ENCODE data around the gene NT5C1A.

The NT5C1A gene

DNA sequence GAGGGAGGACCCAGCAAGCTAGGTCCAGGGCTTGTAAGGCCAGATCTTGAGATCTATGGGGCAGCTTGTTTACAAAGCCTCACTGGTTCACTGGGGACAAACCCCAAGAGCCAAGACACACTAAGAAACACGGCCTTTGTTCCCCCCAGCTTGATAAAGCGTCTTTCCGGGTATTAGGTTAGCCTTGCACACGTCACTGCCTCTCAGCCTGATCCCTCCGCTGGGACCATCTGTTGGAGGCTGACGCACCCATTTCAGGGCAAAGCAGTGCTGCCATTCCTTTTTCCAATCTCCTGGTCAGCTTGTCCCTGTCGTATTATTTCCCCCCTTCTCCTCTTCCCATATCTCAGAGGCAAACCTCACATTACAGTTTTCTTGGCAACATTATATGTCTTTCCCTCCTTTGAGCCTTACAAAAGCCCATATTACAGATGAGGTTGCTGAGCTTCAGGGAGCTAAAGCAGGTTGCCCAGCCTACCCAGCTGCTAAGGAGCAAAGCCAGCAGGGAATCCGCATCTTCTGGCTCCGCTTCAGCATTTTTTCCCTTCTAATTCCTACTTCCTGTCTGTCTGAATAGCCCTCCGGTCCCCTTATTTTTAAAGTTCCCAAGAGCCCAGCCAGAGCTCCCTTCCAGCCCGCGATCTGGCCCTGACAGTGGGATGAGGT is 36.6 kb downstream of the NT5C1A start:
- H3K27ac ChIP-seq (ENCODE audit: low read depth in 2 of 2, low read length in 2 of 2), result no peak overlapping the region
- H3K27me3 ChIP-seq (ENCODE audit: control insufficient read depth in 2 of 2, insufficient read depth in 2 of 2, low read length in 2 of 2), result peaks cover 4 to 10% of the 10 kb centered on the region in 2 donors
- peaks cover 0 to 4% of the 10 kb centered on the region in 2 donors for H3K4me1 ChIP-seq (ENCODE audit: control insufficient read depth in 2 of 2, insufficient read depth in 2 of 2, low read length in 2 of 2)
- H3K4me3 ChIP-seq (ENCODE audit: low read length in 2 of 2), result no peak overlapping the region
- H3K9me3 ChIP-seq (ENCODE audit: control insufficient read depth in 2 of 2, low read length in 2 of 2), result no peaks in the 10 kb centered on the region
- no peaks in the 10 kb centered on the region for H3K36me3 ChIP-seq (ENCODE audit: control insufficient read depth in 2 of 2, insufficient read depth in 2 of 2, low read length in 2 of 2)
- no peak overlapping the region for H3K9ac ChIP-seq (ENCODE audit: low read depth in 1 of 2, low read length in 2 of 2)

- Histone ChIP-seq H3K9me3 (ENCODE audit: control insufficient read depth in 2 of 2, low read length in 2 of 2) (no peaks in the 10 kb centered on the region), H3K27ac (ENCODE audit: low read depth in 2 of 2, low read length in 2 of 2) (no peak overlapping the region), H3K27me3 (ENCODE audit: control insufficient read depth in 2 of 2, insufficient read depth in 2 of 2, low read length in 2 of 2) (peaks cover 4 to 7% of the 10 kb centered on the region in 2 donors), H3K4me1 (ENCODE audit: control insufficient read depth in 2 of 2, insufficient read depth in 2 of 2, low read length in 2 of 2) (no peaks in the 10 kb centered on the region), H3K36me3 (ENCODE audit: control insufficient read depth in 2 of 2, insufficient read depth in 2 of 2, low read length in 2 of 2) (no peaks in the 10 kb centered on the region), H3K4me3 (ENCODE audit: low read length in 2 of 2) (no peak overlapping the region), H3K9ac (ENCODE audit: low read depth in 1 of 2, low read length in 2 of 2) (no peak overlapping the region)
Measured at GRCh38 chr1:39633422-39633821, 38.5 kb downstream of the NT5C1A start.

DNA sequence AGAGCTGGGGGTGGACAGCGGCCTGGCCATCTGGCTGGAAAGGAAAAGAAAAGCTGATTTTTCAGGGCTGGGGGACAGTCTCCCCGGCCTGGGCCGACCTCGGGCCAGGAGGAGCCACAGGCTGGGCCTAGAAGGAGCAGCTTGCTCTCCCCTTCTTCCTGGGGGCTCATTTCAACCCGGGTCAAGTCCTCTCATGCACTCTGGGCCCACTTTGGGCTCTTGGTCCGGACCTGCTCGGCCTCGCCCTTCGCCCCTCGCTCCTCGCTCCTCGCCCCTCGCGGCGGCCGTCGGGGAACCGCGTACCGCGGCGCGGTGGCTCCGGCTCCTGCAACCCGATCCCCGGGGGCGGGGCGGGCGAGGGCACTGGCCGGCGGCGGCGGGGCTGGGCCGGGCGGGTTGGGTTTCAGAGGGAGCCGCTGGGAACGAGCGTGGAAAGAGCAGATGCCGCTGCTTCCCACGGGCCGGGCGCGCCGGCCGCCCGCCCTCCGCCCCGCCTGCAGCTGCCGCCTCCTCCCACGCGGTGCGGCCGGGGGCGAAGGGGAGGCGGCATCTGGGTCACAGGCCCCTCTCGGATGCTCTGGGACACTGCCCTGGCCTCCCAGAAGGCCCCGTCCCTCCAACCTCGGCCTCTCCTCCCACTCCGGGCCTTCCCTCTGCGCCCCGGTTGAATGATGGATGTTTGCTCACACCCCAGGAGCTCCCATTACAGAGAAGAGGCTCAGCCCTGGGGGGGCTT is 39.1 kb downstream of the NT5C1A start:
- Histone ChIP-seq H3K27ac (ENCODE audit: low read depth in 2 of 2, low read length in 2 of 2) (no peak overlapping the region), H3K27me3 (ENCODE audit: control insufficient read depth in 2 of 2, insufficient read depth in 2 of 2, low read length in 2 of 2) (peaks cover 4 to 7% of the 10 kb centered on the region in 2 donors), H3K36me3 (ENCODE audit: control insufficient read depth in 2 of 2, insufficient read depth in 2 of 2, low read length in 2 of 2) (no peaks in the 10 kb centered on the region), H3K9ac (ENCODE audit: low read depth in 1 of 2, low read length in 2 of 2) (no peak overlapping the region), H3K4me1 (ENCODE audit: control insufficient read depth in 2 of 2, insufficient read depth in 2 of 2, low read length in 2 of 2) (no peaks in the 10 kb centered on the region), H3K4me3 (ENCODE audit: low read length in 2 of 2) (no peak overlapping the region), H3K9me3 (ENCODE audit: control insufficient read depth in 2 of 2, low read length in 2 of 2) (no peaks in the 10 kb centered on the region)

- Histone ChIP-seq H3K27me3 (ENCODE audit: control insufficient read depth in 2 of 2, insufficient read depth in 2 of 2, low read length in 2 of 2) (peaks cover 4 to 7% of the 10 kb centered on the region in 2 donors), H3K4me3 (ENCODE audit: low read length in 2 of 2) (no peak overlapping the region), H3K27ac (ENCODE audit: low read depth in 2 of 2, low read length in 2 of 2) (no peak overlapping the region), H3K9me3 (ENCODE audit: control insufficient read depth in 2 of 2, low read length in 2 of 2) (no peaks in the 10 kb centered on the region), H3K9ac (ENCODE audit: low read depth in 1 of 2, low read length in 2 of 2) (no peak overlapping the region), H3K4me1 (ENCODE audit: control insufficient read depth in 2 of 2, insufficient read depth in 2 of 2, low read length in 2 of 2) (no peaks in the 10 kb centered on the region), H3K36me3 (ENCODE audit: control insufficient read depth in 2 of 2, insufficient read depth in 2 of 2, low read length in 2 of 2) (no peaks in the 10 kb centered on the region)
Measured at GRCh38 chr1:39632323-39632681, 39.6 kb downstream of the NT5C1A start.

DNA sequence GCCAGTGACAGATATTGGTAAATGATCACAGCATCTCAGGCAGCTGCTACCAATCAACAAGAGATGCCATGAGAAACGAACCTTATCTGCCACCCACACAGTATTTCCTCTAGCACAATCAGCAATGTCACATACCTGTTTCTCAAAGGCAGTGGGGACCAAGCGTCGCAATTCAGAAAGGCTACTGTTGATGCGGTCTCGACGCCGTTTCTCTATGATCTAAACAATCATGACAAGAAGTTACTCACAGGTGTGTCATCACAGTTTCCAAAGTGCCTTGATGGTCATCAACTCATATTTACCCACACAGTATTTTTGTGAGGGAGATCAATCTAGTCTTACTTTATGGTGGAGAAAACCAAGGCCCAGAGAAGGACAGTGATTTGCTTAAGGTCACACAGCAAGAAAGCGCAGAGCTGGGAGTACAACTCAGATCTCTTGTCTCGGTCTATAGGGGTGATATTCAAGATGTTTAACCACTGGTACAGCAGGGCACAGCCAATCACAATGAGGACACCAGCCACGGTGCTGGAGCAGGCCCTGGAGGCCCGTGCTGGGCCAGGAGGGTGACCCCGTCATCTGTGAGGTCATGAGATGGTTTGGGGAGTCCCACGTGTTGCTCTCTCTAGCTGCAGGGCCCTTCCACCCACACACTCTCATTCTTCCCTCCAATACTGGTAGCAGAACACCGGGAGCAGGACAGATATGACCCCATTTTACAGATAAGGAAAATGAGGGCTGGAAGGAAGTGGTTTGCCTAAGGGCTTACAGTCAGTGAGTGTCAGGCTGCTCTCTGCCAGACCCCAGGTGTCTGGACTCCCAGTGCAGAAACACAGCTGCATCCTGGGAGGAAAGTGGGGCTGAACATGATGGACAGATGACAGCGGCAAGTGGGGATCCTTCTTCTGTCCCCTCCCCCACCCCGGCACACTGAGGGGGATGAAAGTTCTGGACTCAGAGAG is 40.3 kb downstream of the NT5C1A start:
- no peak overlapping the region for H3K27ac ChIP-seq (ENCODE audit: low read depth in 2 of 2, low read length in 2 of 2)
- H3K27me3 ChIP-seq (ENCODE audit: control insufficient read depth in 2 of 2, insufficient read depth in 2 of 2, low read length in 2 of 2), result peaks cover 4 to 7% of the 10 kb centered on the region in 2 donors
- H3K9me3 ChIP-seq (ENCODE audit: control insufficient read depth in 2 of 2, low read length in 2 of 2), result no peaks in the 10 kb centered on the region
- H3K4me3 ChIP-seq (ENCODE audit: low read length in 2 of 2), result no peak overlapping the region
- H3K36me3 ChIP-seq (ENCODE audit: control insufficient read depth in 2 of 2, insufficient read depth in 2 of 2, low read length in 2 of 2), result no peaks in the 10 kb centered on the region
- H3K4me1 ChIP-seq (ENCODE audit: control insufficient read depth in 2 of 2, insufficient read depth in 2 of 2, low read length in 2 of 2), result no peaks in the 10 kb centered on the region
- no peak overlapping the region for H3K9ac ChIP-seq (ENCODE audit: low read depth in 1 of 2, low read length in 2 of 2)

DNA sequence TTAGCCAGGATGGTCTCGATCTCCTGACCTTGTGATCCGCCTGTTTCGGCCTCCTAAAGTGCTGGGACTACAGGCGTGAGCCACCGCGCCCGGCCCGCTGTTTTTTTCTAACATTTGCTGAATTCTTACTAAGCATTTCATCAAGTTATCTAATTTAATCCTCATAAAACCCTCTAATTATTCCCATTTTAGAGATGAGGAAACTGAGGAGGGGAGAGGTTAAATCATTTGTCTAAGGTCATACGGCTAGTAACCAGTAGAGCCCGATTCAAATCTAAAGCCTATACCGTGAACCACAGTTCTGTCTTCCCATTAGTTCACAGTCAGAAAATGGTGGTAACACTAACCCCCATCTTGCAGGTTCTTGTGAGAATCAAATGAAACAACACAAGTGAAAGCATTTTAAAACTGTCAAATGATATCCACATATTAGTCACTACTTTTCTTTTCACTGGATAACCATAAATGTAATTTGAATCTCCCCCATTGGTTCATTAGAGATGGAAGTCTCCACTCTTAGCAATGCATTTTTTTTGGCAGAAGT is 43.0 kb downstream of the NT5C1A start:
- H3K4me3 ChIP-seq (ENCODE audit: low read length in 2 of 2), result no peak overlapping the region
- no peaks in the 10 kb centered on the region for H3K9me3 ChIP-seq (ENCODE audit: control insufficient read depth in 2 of 2, low read length in 2 of 2)
- H3K9ac ChIP-seq (ENCODE audit: low read depth in 1 of 2, low read length in 2 of 2), result no peak overlapping the region
- peaks cover 4 to 5% of the 10 kb centered on the region in 2 donors for H3K27me3 ChIP-seq (ENCODE audit: control insufficient read depth in 2 of 2, insufficient read depth in 2 of 2, low read length in 2 of 2)
- H3K36me3 ChIP-seq (ENCODE audit: control insufficient read depth in 2 of 2, insufficient read depth in 2 of 2, low read length in 2 of 2), result no peaks in the 10 kb centered on the region
- H3K27ac ChIP-seq (ENCODE audit: low read depth in 2 of 2, low read length in 2 of 2), result no peak overlapping the region
- H3K4me1 ChIP-seq (ENCODE audit: control insufficient read depth in 2 of 2, insufficient read depth in 2 of 2, low read length in 2 of 2), result no peaks in the 10 kb centered on the region

- Histone ChIP-seq H3K27me3 (ENCODE audit: control insufficient read depth in 2 of 2, insufficient read depth in 2 of 2, low read length in 2 of 2) (no peaks in the 10 kb centered on the region), H3K36me3 (ENCODE audit: control insufficient read depth in 2 of 2, insufficient read depth in 2 of 2, low read length in 2 of 2) (no peaks in the 10 kb centered on the region), H3K9ac (ENCODE audit: low read depth in 1 of 2, low read length in 2 of 2) (no peak overlapping the region), H3K4me3 (ENCODE audit: low read length in 2 of 2) (no peak overlapping the region), H3K4me1 (ENCODE audit: control insufficient read depth in 2 of 2, insufficient read depth in 2 of 2, low read length in 2 of 2) (no peaks in the 10 kb centered on the region), H3K27ac (ENCODE audit: low read depth in 2 of 2, low read length in 2 of 2) (no peak overlapping the region), H3K9me3 (ENCODE audit: control insufficient read depth in 2 of 2, low read length in 2 of 2) (no peaks in the 10 kb centered on the region)
Measured at GRCh38 chr1:39626646-39627045, 45.3 kb downstream of the NT5C1A start.

- Histone ChIP-seq H3K9me3 (ENCODE audit: control insufficient read depth in 2 of 2, low read length in 2 of 2) (no peaks in the 10 kb centered on the region), H3K4me1 (ENCODE audit: control insufficient read depth in 2 of 2, insufficient read depth in 2 of 2, low read length in 2 of 2) (no peaks in the 10 kb centered on the region), H3K27ac (ENCODE audit: low read depth in 2 of 2, low read length in 2 of 2) (no peak overlapping the region), H3K4me3 (ENCODE audit: low read length in 2 of 2) (no peak overlapping the region), H3K9ac (ENCODE audit: low read depth in 1 of 2, low read length in 2 of 2) (no peak overlapping the region), H3K36me3 (ENCODE audit: control insufficient read depth in 2 of 2, insufficient read depth in 2 of 2, low read length in 2 of 2) (no peaks in the 10 kb centered on the region), H3K27me3 (ENCODE audit: control insufficient read depth in 2 of 2, insufficient read depth in 2 of 2, low read length in 2 of 2) (no peaks in the 10 kb centered on the region)
Measured at GRCh38 chr1:39625462-39626273, 46.2 kb downstream of the NT5C1A start.

DNA sequence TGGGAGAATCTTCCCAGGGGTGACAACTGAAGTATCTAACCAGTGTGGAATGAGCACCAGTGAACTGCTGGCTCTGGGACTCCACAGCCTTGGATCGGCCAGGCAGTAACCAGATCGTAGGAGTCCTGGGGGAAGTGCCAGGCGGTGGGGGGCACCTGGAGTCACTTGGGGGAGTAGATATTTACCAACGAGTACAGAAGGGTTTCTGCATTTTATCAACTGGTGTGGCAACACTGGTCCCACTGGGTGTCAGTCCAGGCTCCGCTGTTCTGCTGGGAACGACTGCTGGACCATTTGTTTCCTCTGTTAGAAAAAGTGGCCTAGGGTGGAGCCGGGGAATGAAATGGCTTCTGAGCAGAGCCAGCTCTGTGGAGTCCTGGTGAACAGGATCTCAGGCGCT is 46.9 kb downstream of the NT5C1A start:
- Histone ChIP-seq H3K27me3 (ENCODE audit: control insufficient read depth in 2 of 2, insufficient read depth in 2 of 2, low read length in 2 of 2) (no peaks in the 10 kb centered on the region), H3K9me3 (ENCODE audit: control insufficient read depth in 2 of 2, low read length in 2 of 2) (no peaks in the 10 kb centered on the region), H3K4me3 (ENCODE audit: low read length in 2 of 2) (no peak overlapping the region), H3K9ac (ENCODE audit: low read depth in 1 of 2, low read length in 2 of 2) (no peak overlapping the region), H3K36me3 (ENCODE audit: control insufficient read depth in 2 of 2, insufficient read depth in 2 of 2, low read length in 2 of 2) (no peaks in the 10 kb centered on the region), H3K4me1 (ENCODE audit: control insufficient read depth in 2 of 2, insufficient read depth in 2 of 2, low read length in 2 of 2) (no peaks in the 10 kb centered on the region), H3K27ac (ENCODE audit: low read depth in 2 of 2, low read length in 2 of 2) (no peak overlapping the region)

Data from mucosa of rectum (tissue), 2 donors.